ENCODE data around the gene ANOS1.

ANOS1 gene

DNA sequence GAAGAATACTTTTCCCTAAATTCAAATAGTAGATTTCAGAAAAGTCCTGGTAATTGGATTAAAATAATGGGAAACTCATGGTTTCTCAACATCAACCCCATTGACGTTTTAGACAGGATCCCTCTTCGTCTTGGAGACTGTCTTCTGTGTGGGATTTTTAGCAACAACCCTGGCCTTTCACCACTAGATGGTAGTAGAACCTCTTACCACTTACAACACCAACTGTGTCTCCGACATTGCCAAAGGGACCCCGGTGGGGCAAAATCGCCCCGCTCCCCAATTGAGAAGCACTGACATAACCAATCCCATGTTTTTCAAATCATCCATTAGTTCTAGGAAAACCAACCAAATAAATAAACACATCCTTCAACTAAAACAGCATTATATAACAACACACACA, 16.9 kb upstream of the ANOS1 start:
- TF ChIP-seq CTCF (IDR thresholded peaks at IDR 0.05; ENCODE audit: extremely low read depth, missing control alignments) = no peak
- peak; percentile 24 for DNase-seq (ENCODE audit: low spot score)

DNA sequence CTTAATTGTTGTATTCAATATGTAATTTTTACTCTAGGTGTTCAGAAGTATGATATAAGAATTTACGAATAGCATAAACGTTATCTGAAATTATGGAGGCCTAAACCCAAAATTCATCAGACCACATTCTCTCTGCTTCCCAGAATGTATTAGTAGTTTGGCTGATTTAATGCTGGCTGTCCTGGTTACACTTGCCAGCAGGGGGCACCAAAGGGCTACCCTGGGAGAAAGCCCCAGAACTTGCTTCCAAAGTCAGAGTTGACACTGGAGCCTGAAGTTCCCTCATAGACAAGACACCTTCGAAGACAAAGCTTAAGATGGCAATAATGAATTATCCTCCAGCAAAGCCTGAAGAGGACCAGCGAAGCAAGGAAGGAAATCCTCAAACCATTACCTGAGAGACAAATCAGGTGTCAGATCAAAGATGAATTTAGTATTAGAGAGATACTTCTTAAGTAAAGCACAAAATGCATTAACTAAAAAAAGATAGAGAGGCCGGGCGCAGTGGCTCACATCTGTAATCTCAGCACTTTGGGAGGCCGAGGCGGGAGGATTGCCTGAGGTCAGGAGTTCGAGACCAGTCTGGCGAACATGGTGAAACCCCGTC, 11.3 kb upstream of the ANOS1 start:
- peak; percentile 22 for DNase-seq (ENCODE audit: low spot score)
- peak; percentile 13 for TF ChIP-seq CTCF (IDR thresholded peaks at IDR 0.05; ENCODE audit: extremely low read depth, missing control alignments)

DNA sequence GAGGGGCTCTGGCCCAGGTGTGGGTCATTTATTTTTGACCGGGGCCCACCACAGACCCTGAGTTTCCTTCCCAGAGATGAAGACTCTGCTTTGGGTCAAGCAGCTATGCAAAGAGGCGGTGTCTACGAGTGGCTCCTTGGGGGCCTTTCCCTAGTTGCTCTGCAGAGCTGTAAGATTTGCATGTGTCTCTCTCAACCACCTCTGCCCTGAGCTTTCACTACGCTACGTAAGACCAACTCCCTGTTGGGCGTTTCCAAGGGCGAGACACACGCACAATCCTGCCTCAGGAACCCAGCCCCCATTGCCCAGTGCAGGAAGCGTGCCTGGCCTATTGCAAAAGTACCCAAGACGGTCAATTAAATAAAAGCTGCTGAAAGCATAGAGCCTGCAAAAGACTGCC, 10.0 kb upstream of the ANOS1 start:
- no peak for DNase-seq (ENCODE audit: low spot score)
- TF ChIP-seq CTCF (IDR thresholded peaks at IDR 0.05; ENCODE audit: extremely low read depth, missing control alignments) = no peak

DNA sequence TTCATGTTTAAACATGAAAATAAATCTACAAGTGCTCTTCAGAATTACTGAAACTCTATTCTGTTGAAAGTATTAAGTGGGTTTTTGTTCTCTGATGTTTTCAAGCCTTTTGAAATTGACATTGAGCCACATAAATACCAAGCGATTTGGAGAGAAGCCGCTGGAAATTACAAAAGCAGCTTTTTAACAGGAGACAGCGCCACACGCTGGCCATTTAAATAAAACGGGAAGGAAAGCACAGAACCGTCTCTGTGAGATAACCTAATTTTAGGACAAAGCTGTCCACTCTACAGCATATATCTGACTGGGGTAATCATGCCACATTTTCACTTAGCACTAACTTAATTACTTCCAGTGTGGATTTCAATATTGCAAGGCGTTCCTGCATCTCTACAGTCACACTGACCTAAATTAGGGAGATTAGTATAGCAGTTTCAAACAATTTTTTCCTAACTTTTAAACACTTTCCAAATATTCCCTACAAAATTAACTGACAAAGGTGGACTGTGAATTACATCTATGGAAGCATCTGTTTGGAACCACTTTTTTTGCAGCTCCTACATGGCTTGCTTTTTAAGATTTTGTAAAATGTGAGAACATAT, 6.8 kb upstream of the ANOS1 start:
- DNase-seq (ENCODE audit: low spot score) = no peak
- TF ChIP-seq CTCF (IDR thresholded peaks at IDR 0.05; ENCODE audit: extremely low read depth, missing control alignments) = peak; percentile 4

DNA sequence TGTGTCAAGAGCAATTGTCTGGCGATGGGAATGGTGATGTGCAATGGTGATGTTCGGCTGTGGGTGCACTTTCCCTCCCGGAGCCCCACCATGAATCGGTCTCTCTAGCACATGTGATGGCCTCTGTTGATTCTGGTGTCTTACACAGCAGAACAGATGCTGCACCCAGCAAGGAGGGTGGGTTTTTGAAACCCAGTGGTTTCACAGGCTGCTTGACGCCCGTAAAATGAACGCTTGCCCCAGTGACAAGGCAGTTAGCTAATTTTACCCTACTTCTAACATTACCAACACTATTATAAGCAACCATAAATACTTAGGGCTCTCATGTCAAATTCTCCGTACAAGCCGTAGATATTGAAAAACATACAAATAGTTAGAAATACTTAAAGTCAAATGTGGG, 5.9 kb upstream of the ANOS1 start:
- TF ChIP-seq CTCF (IDR thresholded peaks at IDR 0.05; ENCODE audit: extremely low read depth, missing control alignments) = no peak
- DNase-seq (ENCODE audit: low spot score) = no peak

GRCh38 chrX:8730812-8731558, 952 bp downstream of the ANOS1 start:
- no peak for TF ChIP-seq CTCF (IDR thresholded peaks at IDR 0.05; ENCODE audit: extremely low read depth, missing control alignments)
- no peak for DNase-seq (ENCODE audit: low spot score)

DNA sequence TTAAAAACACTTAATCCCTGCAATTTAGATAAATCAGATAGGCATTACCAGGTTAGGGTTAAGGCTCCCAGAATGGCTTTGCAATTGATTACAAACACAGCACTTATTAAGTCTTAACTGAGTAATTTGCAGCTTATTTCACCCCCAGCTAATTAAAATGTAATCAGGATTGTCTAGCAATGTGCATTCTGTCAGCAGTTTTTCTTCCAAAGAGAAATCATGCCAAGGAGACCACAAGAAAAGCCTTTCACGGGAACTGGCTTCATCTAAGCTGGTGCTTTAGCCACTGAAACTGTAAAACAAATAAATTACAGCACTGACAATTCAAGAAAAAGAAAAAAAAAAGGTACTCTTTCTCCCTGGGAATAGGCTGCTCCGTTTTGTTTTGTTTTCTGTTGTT, 2.1 kb downstream of the ANOS1 start:
- DNase-seq (ENCODE audit: low spot score) = no peak

More for the DNA sequence above, 2.1 kb downstream of the ANOS1 start:
- no peak for TF ChIP-seq CTCF (IDR thresholded peaks at IDR 0.05; ENCODE audit: extremely low read depth, missing control alignments)
